ENCODE data around the gene IST1.

IST1 gene

DNA sequence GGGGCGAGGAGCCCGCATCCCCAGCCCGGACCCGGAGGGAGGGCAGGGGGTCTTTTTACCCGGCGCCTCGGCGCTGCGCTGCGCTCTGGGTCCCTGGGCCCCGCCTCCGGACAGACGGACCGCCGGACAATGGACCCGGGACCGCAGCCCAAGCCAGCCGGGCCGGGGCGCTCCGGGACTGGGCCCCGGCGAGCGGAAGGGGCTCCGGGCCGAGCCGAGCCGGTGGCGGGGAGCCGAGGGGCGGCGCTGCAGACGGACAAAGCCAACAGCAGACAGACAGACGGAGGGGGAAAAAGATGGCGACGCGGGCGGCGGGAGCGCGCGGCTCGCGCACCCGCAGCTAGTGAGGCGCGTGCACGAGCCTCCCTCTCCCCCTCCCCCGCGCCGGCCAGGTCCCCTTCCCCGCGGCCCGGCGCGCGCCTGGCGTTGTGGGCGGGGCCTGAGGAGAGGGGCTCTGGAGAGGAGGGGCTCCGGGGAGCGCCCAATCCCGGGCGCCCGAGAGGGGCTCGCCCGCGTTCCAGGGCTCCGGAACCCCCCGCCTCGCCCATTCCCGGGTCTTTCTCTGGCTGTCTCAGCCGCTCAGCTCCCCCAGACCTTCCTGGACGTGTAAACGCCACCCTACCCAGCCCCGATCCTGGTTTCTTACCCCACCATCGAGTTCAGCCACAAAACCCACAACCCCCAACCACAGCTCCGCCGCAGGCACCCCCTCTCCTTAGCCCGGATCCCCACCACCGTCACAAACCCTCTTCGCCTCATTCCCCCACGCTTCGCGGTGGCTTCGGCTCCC, 11.3 kb upstream of the IST1 start, which contains the start of gene ZNF821:
ZNF821 (minus strand) TSS at position 334 of the 790 bp plus-strand sequence. CDS start 4,236 bp downstream, outside the sequence.
- peak within 1 kb of the TSS; percentile 86 for H3K9ac ChIP-seq (ENCODE audit: low read length)
- H3K27me3 ChIP-seq (ENCODE audit: control insufficient read depth, insufficient read depth, low read length): no peaks in the 10 kb centered on the region
- H3K9me3 ChIP-seq (ENCODE audit: control insufficient read depth, low read length): no peaks in the 10 kb centered on the region
- peaks cover 9% of the 10 kb centered on the region for H3K4me1 ChIP-seq (ENCODE audit: control insufficient read depth, insufficient read depth, low read length)
- H3K4me3 ChIP-seq (ENCODE audit: low read length): peak within 1 kb of the TSS; percentile 54
- H3K36me3 ChIP-seq (ENCODE audit: control insufficient read depth, insufficient read depth, low read length): no peaks in the 10 kb centered on the region

- Histone ChIP-seq H3K27me3 (ENCODE audit: control insufficient read depth, insufficient read depth, low read length) (no peaks in the 10 kb centered on the region), H3K36me3 (ENCODE audit: control insufficient read depth, insufficient read depth, low read length) (no peaks in the 10 kb centered on the region), H3K4me3 (ENCODE audit: low read length) (no peak overlapping the region), H3K9me3 (ENCODE audit: control insufficient read depth, low read length) (no peaks in the 10 kb centered on the region), H3K9ac (ENCODE audit: low read length) (no peak overlapping the region), H3K4me1 (ENCODE audit: control insufficient read depth, insufficient read depth, low read length) (peaks cover 9% of the 10 kb centered on the region)
Observed at GRCh38 chr16:71885261-71885650, 10.1 kb upstream of the IST1 start.

- Histone ChIP-seq H3K9ac (ENCODE audit: low read length) (no peak overlapping the region), H3K27me3 (ENCODE audit: control insufficient read depth, insufficient read depth, low read length) (no peaks in the 10 kb centered on the region), H3K36me3 (ENCODE audit: control insufficient read depth, insufficient read depth, low read length) (no peaks in the 10 kb centered on the region), H3K4me3 (ENCODE audit: low read length) (no peak overlapping the region), H3K4me1 (ENCODE audit: control insufficient read depth, insufficient read depth, low read length) (no peaks in the 10 kb centered on the region), H3K9me3 (ENCODE audit: control insufficient read depth, low read length) (no peaks in the 10 kb centered on the region)
Observed at GRCh38 chr16:71889147-71889546, 6.2 kb upstream of the IST1 start.

DNA sequence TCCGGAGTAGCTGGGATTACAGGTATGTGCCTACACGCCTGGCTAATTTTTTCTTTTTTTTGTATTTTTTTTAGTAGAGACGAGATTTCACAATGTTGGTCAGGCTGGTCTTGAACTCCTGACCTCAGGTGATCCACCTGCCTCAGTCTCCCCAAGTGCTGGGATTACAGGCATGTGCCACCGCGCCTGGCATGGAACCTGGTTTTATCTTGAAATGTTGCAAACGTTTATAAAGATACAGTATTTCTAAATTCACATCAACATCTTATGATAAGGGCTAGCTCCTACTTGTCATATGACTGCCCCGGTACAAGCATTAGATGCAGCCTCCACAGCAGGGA, 1.5 kb upstream of the IST1 start:
- peak overlapping the region; percentile 100 for H3K9ac ChIP-seq (ENCODE audit: low read length)
- H3K27me3 ChIP-seq (ENCODE audit: control insufficient read depth, insufficient read depth, low read length): no peaks in the 10 kb centered on the region
- peak overlapping the region; percentile 93 for H3K4me3 ChIP-seq (ENCODE audit: low read length)
- H3K4me1 ChIP-seq (ENCODE audit: control insufficient read depth, insufficient read depth, low read length): peaks cover 6% of the 10 kb centered on the region
- no peaks in the 10 kb centered on the region for H3K9me3 ChIP-seq (ENCODE audit: control insufficient read depth, low read length)
- H3K36me3 ChIP-seq (ENCODE audit: control insufficient read depth, insufficient read depth, low read length): no peaks in the 10 kb centered on the region

- H3K36me3 ChIP-seq (ENCODE audit: control insufficient read depth, insufficient read depth, low read length): no peaks in the 10 kb centered on the region
- H3K9me3 ChIP-seq (ENCODE audit: control insufficient read depth, low read length): no peaks in the 10 kb centered on the region
- H3K4me3 ChIP-seq (ENCODE audit: low read length): peak overlapping the region; percentile 93
Observed at GRCh38 chr16:71894229-71894920, 956 bp upstream of the IST1 start.

DNA sequence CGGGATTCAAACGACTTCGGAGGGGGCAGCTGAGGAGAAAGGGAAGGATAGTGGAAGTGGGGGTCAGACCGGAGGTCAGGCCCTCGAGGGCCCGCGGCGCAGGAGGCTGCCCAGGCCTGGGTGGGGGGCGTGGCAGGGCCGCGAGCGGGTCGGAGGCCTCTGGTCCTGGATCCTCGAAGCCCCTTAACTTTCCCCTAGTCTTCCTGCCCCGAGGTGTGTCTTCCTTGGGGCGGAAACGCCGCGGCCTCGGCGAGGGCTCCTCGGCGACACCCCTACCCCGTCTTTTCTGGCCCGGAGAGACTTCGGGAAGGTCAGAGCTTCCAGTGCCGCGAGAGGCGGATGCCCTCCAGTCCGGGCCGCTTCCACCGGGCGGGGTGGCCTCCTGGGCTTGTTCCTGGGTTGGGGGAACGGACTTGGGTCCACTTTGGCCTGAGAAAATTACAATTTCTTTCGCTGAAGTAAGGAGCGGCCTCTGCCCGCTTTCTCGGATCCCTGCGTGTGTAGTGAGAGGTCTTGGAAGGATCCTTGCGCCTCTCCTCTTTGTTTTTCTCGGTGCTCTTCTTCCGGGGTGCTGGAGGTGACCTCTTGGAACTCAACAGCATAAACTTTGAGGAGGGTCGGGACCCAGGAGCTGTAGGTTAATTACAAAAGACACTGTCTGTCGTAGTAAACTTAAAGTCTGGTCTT, 491 bp downstream of the IST1 start:
- peaks cover 10% of the 10 kb centered on the region for H3K4me1 ChIP-seq (ENCODE audit: control insufficient read depth, insufficient read depth, low read length)

More at GRCh38 chr16:71894229-71894920, 956 bp upstream of the IST1 start:
- H3K27me3 ChIP-seq (ENCODE audit: control insufficient read depth, insufficient read depth, low read length): no peaks in the 10 kb centered on the region
- H3K4me1 ChIP-seq (ENCODE audit: control insufficient read depth, insufficient read depth, low read length): peaks cover 6% of the 10 kb centered on the region
- H3K9ac ChIP-seq (ENCODE audit: low read length): peak overlapping the region; percentile 100

GRCh38 chr16:71896764-71897368, 1.5 kb downstream of the IST1 start:
- Histone ChIP-seq H3K9me3 (ENCODE audit: control insufficient read depth, low read length) (no peaks in the 10 kb centered on the region), H3K36me3 (ENCODE audit: control insufficient read depth, insufficient read depth, low read length) (no peaks in the 10 kb centered on the region), H3K27me3 (ENCODE audit: control insufficient read depth, insufficient read depth, low read length) (no peaks in the 10 kb centered on the region), H3K4me3 (ENCODE audit: low read length) (peak overlapping the region; percentile 41), H3K9ac (ENCODE audit: low read length) (peak overlapping the region; percentile 100), H3K4me1 (ENCODE audit: control insufficient read depth, insufficient read depth, low read length) (peaks cover 10% of the 10 kb centered on the region)

More for the DNA sequence above, 491 bp downstream of the IST1 start:
- Histone ChIP-seq H3K27me3 (ENCODE audit: control insufficient read depth, insufficient read depth, low read length) (no peaks in the 10 kb centered on the region), H3K9me3 (ENCODE audit: control insufficient read depth, low read length) (no peaks in the 10 kb centered on the region), H3K4me3 (ENCODE audit: low read length) (peak overlapping the region; percentile 93), H3K9ac (ENCODE audit: low read length) (peak overlapping the region; percentile 100), H3K36me3 (ENCODE audit: control insufficient read depth, insufficient read depth, low read length) (no peaks in the 10 kb centered on the region)

DNA sequence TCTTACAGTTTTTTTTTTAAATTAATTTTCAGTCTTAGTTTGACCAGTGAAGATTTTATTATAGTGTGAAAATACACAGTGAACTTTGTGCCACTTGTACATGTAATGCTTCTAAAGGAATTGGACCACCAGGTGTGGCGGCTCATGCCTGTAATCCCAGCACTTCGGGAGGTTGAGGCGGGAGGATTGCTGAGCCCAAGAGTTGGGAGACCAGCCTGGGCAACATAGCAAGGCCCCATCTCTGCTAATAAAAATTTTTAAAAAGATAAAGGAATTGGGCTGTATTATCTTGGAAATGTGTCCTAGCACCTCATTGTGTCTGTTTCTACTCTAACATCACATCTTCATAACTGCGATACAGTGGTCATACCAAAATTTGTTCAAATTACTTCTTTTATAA, 3.8 kb downstream of the IST1 start:
- Histone ChIP-seq H3K36me3 (ENCODE audit: control insufficient read depth, insufficient read depth, low read length) (no peaks in the 10 kb centered on the region), H3K4me1 (ENCODE audit: control insufficient read depth, insufficient read depth, low read length) (peaks cover 10% of the 10 kb centered on the region), H3K9ac (ENCODE audit: low read length) (no peak overlapping the region), H3K4me3 (ENCODE audit: low read length) (no peak overlapping the region), H3K9me3 (ENCODE audit: control insufficient read depth, low read length) (no peaks in the 10 kb centered on the region), H3K27me3 (ENCODE audit: control insufficient read depth, insufficient read depth, low read length) (no peaks in the 10 kb centered on the region)

- H3K9me3 ChIP-seq (ENCODE audit: control insufficient read depth, low read length): no peaks in the 10 kb centered on the region
- H3K4me3 ChIP-seq (ENCODE audit: low read length): no peak overlapping the region
- H3K9ac ChIP-seq (ENCODE audit: low read length): no peak overlapping the region
- H3K4me1 ChIP-seq (ENCODE audit: control insufficient read depth, insufficient read depth, low read length): peaks cover 10% of the 10 kb centered on the region
- no peaks in the 10 kb centered on the region for H3K36me3 ChIP-seq (ENCODE audit: control insufficient read depth, insufficient read depth, low read length)
- H3K27me3 ChIP-seq (ENCODE audit: control insufficient read depth, insufficient read depth, low read length): no peaks in the 10 kb centered on the region
Observed at GRCh38 chr16:71902656-71903365, 7.5 kb downstream of the IST1 start.

DNA sequence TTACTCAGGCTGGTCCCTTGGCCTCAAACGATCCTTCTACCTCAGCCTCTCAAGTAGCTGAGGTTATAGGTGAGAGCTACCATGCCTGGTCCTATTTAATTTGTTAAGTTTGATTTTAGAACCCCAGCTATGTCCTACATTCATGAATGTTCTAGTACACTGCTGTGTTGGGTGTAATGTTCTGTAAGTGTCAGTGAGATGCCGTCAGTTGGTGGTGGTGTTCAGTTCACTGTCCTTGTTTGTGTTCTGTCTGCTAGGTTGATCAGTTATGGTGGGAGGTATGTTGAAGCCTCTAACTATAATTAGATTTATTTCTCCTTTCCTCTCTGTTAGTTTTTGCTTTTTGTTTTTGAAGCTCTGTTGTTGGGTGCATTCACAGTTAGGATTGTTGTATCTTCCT, 8.3 kb downstream of the IST1 start:
- Histone ChIP-seq H3K27me3 (ENCODE audit: control insufficient read depth, insufficient read depth, low read length) (no peaks in the 10 kb centered on the region), H3K4me1 (ENCODE audit: control insufficient read depth, insufficient read depth, low read length) (peaks cover 4% of the 10 kb centered on the region), H3K9ac (ENCODE audit: low read length) (no peak overlapping the region), H3K36me3 (ENCODE audit: control insufficient read depth, insufficient read depth, low read length) (no peaks in the 10 kb centered on the region), H3K4me3 (ENCODE audit: low read length) (no peak overlapping the region), H3K9me3 (ENCODE audit: control insufficient read depth, low read length) (no peaks in the 10 kb centered on the region)

- no peaks in the 10 kb centered on the region for H3K9me3 ChIP-seq (ENCODE audit: control insufficient read depth, low read length)
- H3K9ac ChIP-seq (ENCODE audit: low read length): no peak overlapping the region
- H3K27me3 ChIP-seq (ENCODE audit: control insufficient read depth, insufficient read depth, low read length): no peaks in the 10 kb centered on the region
- H3K4me3 ChIP-seq (ENCODE audit: low read length): no peak overlapping the region
- peaks cover 4% of the 10 kb centered on the region for H3K4me1 ChIP-seq (ENCODE audit: control insufficient read depth, insufficient read depth, low read length)
- no peaks in the 10 kb centered on the region for H3K36me3 ChIP-seq (ENCODE audit: control insufficient read depth, insufficient read depth, low read length)
Observed at GRCh38 chr16:71904239-71904638, 8.9 kb downstream of the IST1 start.

Measured in mucosa of stomach (tissue), 1 donor.